Skin epidermis (tissue), 12 donors: ENCODE measurements around the gene NUP62.

Experiments used
- H3K27ac ChIP-seq, 21 experiments: fragments of 200-600 bp; sonication (generic) in 11 of 21; one replicate each; pipeline ENCODE4 v1.5.0; 2020; ENCODE audit warnings: mild to moderate bottlenecking in 3 of 21, inconsistent platforms in 2 of 21, moderate library complexity in 2 of 21
- H3K4me3 ChIP-seq, 7 experiments: fragments of 200-600 bp; sonication (generic) in 2 of 7; one replicate each; pipeline ENCODE4 v1.5.0; 2020; ENCODE audit warnings: inconsistent platforms in 2 of 7, mild to moderate bottlenecking in 2 of 7, moderate library complexity in 1 of 7

The NUP62 gene

DNA sequence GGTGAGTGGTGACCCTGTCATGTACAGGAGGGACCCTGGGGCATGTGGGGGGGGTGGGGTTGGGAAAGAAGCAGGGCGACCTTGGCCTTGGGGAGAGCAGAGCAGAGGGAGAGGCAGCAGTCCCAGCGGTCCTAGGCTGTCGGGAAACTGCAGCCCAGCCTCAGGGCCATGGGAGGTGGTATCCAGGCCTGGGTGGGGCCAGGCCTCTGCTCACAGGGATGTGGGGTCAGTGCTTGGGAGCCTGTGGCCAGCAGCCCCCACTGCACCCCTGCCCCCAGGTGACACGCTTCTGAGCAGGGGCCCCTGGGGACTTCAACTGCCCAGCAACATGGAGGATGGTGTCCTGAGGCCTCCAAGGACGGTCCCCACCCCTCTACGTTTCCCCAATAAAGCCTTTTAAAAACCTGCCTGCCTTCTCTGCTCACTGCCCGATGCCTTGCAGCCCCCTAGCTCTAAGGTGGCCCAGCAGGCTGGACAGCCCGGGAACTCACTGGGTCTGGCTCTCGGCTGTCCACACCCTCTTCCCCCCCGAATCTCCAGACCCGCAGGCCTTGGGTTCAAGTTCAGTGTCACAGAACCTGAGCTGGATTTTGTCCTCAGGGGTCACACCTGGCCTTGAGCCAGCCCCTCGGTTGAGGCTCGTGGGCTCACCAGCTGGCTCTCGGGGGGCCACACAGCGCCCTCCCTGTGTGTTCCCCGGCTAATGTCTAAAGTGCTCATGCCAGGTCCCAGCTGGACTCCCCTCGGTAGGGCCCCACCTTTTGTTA, 68.8 kb downstream of the NUP62 start:
- peak overlapping the region in 7 of 21 experiments; percentile 6 to 32 (median 20) for H3K27ac ChIP-seq
- no peak overlapping the region for H3K4me3 ChIP-seq

GRCh38 chr19:49859682-49860335, 69.5 kb downstream of the NUP62 start:
- Histone ChIP-seq H3K4me3 (no peak overlapping the region), H3K27ac (peak overlapping the region in 1 of 21 experiments; percentile 32)

GRCh38 chr19:49858088-49858985, 71.0 kb downstream of the NUP62 start:
- no peak overlapping the region for H3K27ac ChIP-seq
- H3K4me3 ChIP-seq = no peak overlapping the region

DNA sequence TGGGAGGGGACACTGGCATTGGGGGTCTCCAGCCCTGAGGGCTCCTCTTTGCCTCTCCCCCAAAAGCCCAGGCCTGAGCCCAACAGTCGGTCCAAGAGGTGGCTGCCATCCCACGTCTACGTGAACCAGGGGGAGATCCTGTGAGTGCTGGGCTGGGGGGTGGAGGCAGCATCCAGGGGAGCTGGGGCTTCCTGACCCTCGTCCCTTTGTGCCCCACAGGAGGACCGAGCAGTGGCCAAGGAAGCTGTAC, 71.5 kb downstream of the NUP62 start:
- no peak overlapping the region for H3K4me3 ChIP-seq
- no peak overlapping the region for H3K27ac ChIP-seq

DNA sequence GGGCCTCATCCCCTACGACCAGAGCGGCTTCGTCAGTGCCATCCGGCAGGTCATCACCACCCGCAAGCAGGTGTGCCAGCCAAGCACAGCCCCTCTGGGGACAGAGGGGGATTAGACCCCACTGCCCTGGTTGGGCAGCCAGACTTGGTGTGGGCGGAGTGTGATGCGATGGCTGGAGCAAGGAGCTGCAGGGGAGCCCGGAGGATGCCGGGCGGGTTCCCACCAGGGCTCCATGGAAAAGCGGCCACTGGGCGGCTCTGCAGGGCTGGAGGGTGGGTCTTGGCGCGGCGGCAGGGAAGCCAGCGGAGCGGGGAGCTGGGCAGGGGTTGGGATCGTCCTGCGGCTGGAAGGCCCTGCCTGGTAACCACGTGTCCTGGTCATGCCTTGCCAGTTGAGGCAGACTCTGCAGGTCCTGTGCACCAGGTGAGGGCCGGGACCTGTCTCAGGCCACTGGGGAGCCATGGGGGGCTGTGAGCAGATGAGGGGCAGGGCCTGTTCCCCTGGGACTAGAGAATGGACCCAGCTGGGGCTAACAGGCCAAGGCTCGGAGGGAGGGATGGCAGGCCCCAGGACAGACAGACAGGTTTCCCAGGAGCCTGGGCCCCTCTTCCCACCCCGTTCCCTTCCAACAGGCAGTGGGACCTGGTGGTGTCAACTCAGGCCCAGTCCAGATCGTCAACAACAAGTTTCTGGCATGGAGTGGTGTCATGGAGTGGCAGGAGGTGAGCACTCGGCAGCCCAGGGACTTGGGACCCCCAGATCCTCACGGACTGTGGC, 72.1 kb downstream of the NUP62 start:
- H3K4me3 ChIP-seq = no peak overlapping the region
- no peak overlapping the region for H3K27ac ChIP-seq
